Activated CD4-positive, alpha-beta memory T cell treated with anti-CD3 and anti-CD28 coated beads, Interleukin-2, amount 10 ng/mL, durations not matched to agents 7 days and 5 days (primary cell): Measurements from ENCODE around the gene FEM1B. TPM values are rescaled to one million over a fixed set of nuclear protein-coding genes. Genes with fewer than 3 reads are reported as not detected.

ENCODE experiments used
- CTCF ChIA-PET: fragments of 350-600 bp; sonication (Branson Sonifier 250); formaldehyde crosslinking; loops from one replicate; lab custom pipeline; 2021; ENCODE audit warnings: antibody characterized with exemption, inconsistent platforms; lab: Charles Lee
- POLR2A ChIA-PET: fragments of 350-600 bp; sonication (Branson Sonifier 250); formaldehyde crosslinking; loops from one replicate; lab custom pipeline; 2021; ENCODE audit warnings: antibody characterized with exemption; lab: Charles Lee
- DNase-seq: peaks from one replicate; pipeline ENCODE4 v3.0.0-alpha.2; 2020
- H3K27ac Mint-ChIP-seq: one replicate; pipeline ENCODE4 v1.8.0; 2021; ENCODE audit warnings: mild to moderate bottlenecking, mixed read lengths
- H3K27me3 Mint-ChIP-seq: one replicate; pipeline ENCODE4 v1.8.0; 2021; ENCODE audit warnings: mixed read lengths
- H3K36me3 Mint-ChIP-seq: one replicate; pipeline ENCODE4 v1.8.0; 2021; ENCODE audit warnings: low read depth, mixed read lengths
- H3K4me1 Mint-ChIP-seq: one replicate; pipeline ENCODE4 v1.8.0; 2021; ENCODE audit warnings: mixed read lengths
- H3K4me3 Mint-ChIP-seq: one replicate; pipeline ENCODE4 v1.8.0; 2021; ENCODE audit warnings: mild to moderate bottlenecking, mixed read lengths
- H3K9me3 Mint-ChIP-seq: one replicate; pipeline ENCODE4 v1.8.0; 2021; ENCODE audit warnings: mixed read lengths
- total RNA-seq, 2 experiments: library from RNA; stranded (reverse); gene quantifications; one replicate each; pipeline ENCODE4 v1.2.3, GENCODE V29; 2021

The FEM1B gene
- total RNA-seq, 2 experiments from 2014 or later, result 46.9 to 48.8 TPM

GRCh38 chr15:68262514-68263356 lies 14.8 kb upstream of the FEM1B start:
- no peaks in the 10 kb centered on the region for H3K36me3 Mint-ChIP-seq
- H3K9me3 Mint-ChIP-seq, result no peaks in the 10 kb centered on the region
- no peak for DNase-seq
- peaks cover 31% of the 10 kb centered on the region for H3K27me3 Mint-ChIP-seq
- no peak overlapping the region for H3K27ac Mint-ChIP-seq
- H3K4me3 Mint-ChIP-seq, result no peak overlapping the region
- H3K4me1 Mint-ChIP-seq, result no peaks in the 10 kb centered on the region
- ChIA-PET CTCF (interaction anchor here (1.4 to 1.8 kb wide), 2 partner anchors 10 kb away, joined by 7 to 8 read pairs; no protein-coding TSS in a partner anchor), POLR2A (interaction anchor here (1.3 kb wide), 1 partner anchor 14 kb away, joined by 3 read pairs; the partner anchor contains the start of gene FEM1B)

- Mint-ChIP-seq H3K4me3 (no peak overlapping the region), H3K36me3 (no peaks in the 10 kb centered on the region), H3K27me3 (peaks cover 40% of the 10 kb centered on the region), H3K27ac (no peak overlapping the region), H3K9me3 (no peaks in the 10 kb centered on the region), H3K4me1 (no peaks in the 10 kb centered on the region)
- ChIA-PET CTCF (interaction anchor here (1.8 kb wide), 1 partner anchor 11 kb away, joined by 8 read pairs; no protein-coding TSS in a partner anchor), POLR2A (interaction anchor here (1.4 to 1.9 kb wide), 2 partner anchors 13 to 35 kb away, joined by 3 to 6 read pairs; partner anchors contain the start of genes CLN6 and FEM1B)
- no peak for DNase-seq
Measured at GRCh38 chr15:68264282-68264681, 13.3 kb upstream of the FEM1B start.

- Mint-ChIP-seq H3K9me3 (no peaks in the 10 kb centered on the region), H3K36me3 (no peaks in the 10 kb centered on the region), H3K4me1 (no peaks in the 10 kb centered on the region), H3K27me3 (peaks cover 40% of the 10 kb centered on the region), H3K27ac (no peak overlapping the region), H3K4me3 (no peak overlapping the region)
- CTCF ChIA-PET, result interaction anchor here (0.6 kb wide), 1 partner anchor 425 kb away, joined by 3 read pairs; no protein-coding TSS in a partner anchor
- no peak for DNase-seq
- POLR2A ChIA-PET, result interaction anchor here (1.4 to 1.9 kb wide), 2 partner anchors 12 to 36 kb away, joined by 3 to 6 read pairs; partner anchors contain the start of genes CLN6 and FEM1B
Measured at GRCh38 chr15:68265081-68265480, 12.5 kb upstream of the FEM1B start.

- POLR2A ChIA-PET, result interaction anchor here (1.9 kb wide), 1 partner anchor 36 kb away, joined by 6 read pairs; the partner anchor contains the start of gene CLN6
- H3K27ac Mint-ChIP-seq, result no peak overlapping the region
- CTCF ChIA-PET, result no interaction called here
- DNase-seq, result no peak
- H3K27me3 Mint-ChIP-seq, result peaks cover 40% of the 10 kb centered on the region
- H3K9me3 Mint-ChIP-seq, result no peaks in the 10 kb centered on the region
- no peaks in the 10 kb centered on the region for H3K36me3 Mint-ChIP-seq
- H3K4me1 Mint-ChIP-seq, result no peaks in the 10 kb centered on the region
- H3K4me3 Mint-ChIP-seq, result no peak overlapping the region
Measured at GRCh38 chr15:68265674-68266073, 11.9 kb upstream of the FEM1B start.

GRCh38 chr15:68268405-68268804 lies 9.1 kb upstream of the FEM1B start:
- no peak for DNase-seq
- CTCF ChIA-PET, result interaction anchor here (1.3 kb wide), 1 partner anchor 16 kb away, joined by 4 read pairs; no protein-coding TSS in a partner anchor
- Mint-ChIP-seq H3K4me1 (no peaks in the 10 kb centered on the region), H3K27ac (no peak overlapping the region), H3K36me3 (no peaks in the 10 kb centered on the region), H3K9me3 (no peaks in the 10 kb centered on the region), H3K4me3 (no peak overlapping the region), H3K27me3 (peaks cover 31% of the 10 kb centered on the region)
- POLR2A ChIA-PET, result interaction anchor here (0.9 to 1.0 kb wide), 2 partner anchors 9 to 11 kb away, joined by 4 to 5 read pairs; partner anchors contain the start of gene FEM1B

GRCh38 chr15:68271854-68272471 lies 5.6 kb upstream of the FEM1B start:
- no peak overlapping the region for H3K4me3 Mint-ChIP-seq
- H3K27me3 Mint-ChIP-seq, result peaks cover 16% of the 10 kb centered on the region
- CTCF ChIA-PET, result no interaction called here
- H3K4me1 Mint-ChIP-seq, result peaks cover 7% of the 10 kb centered on the region
- H3K36me3 Mint-ChIP-seq, result no peaks in the 10 kb centered on the region
- no peaks in the 10 kb centered on the region for H3K9me3 Mint-ChIP-seq
- H3K27ac Mint-ChIP-seq, result no peak overlapping the region
- POLR2A ChIA-PET, result no interaction called here
- no peak for DNase-seq

GRCh38 chr15:68272721-68273271 lies 4.7 kb upstream of the FEM1B start:
- DNase-seq, result no peak
- H3K9me3 Mint-ChIP-seq, result no peaks in the 10 kb centered on the region
- no peak overlapping the region for H3K27ac Mint-ChIP-seq
- POLR2A ChIA-PET, result no interaction called here
- H3K36me3 Mint-ChIP-seq, result no peaks in the 10 kb centered on the region
- H3K4me3 Mint-ChIP-seq, result no peak overlapping the region
- peaks cover 12% of the 10 kb centered on the region for H3K4me1 Mint-ChIP-seq
- CTCF ChIA-PET, result no interaction called here
- peaks cover 13% of the 10 kb centered on the region for H3K27me3 Mint-ChIP-seq

- ChIA-PET POLR2A (interaction anchor here (5.5 to 7.1 kb wide), 2 partner anchors 18 to 44 kb away, joined by 55 to 95 read pairs; partner anchors contain the start of gene CLN6), CTCF (interaction anchor here (1.2 to 1.5 kb wide), 2 partner anchors 32 kb away, joined by 4 to 7 read pairs; no protein-coding TSS in a partner anchor)
- Mint-ChIP-seq H3K4me3 (no peak overlapping the region), H3K9me3 (no peaks in the 10 kb centered on the region), H3K4me1 (peaks cover 17% of the 10 kb centered on the region), H3K27me3 (peaks cover 2% of the 10 kb centered on the region), H3K27ac (no peak overlapping the region), H3K36me3 (peaks cover 8% of the 10 kb centered on the region)
- no peak for DNase-seq
Measured at GRCh38 chr15:68274201-68274848, 3.2 kb upstream of the FEM1B start.

GRCh38 chr15:68275165-68275746 lies 2.3 kb upstream of the FEM1B start:
- peaks cover 17% of the 10 kb centered on the region for H3K36me3 Mint-ChIP-seq
- H3K4me1 Mint-ChIP-seq, result peaks cover 26% of the 10 kb centered on the region
- H3K27me3 Mint-ChIP-seq, result peaks cover 2% of the 10 kb centered on the region
- no peak overlapping the region for H3K4me3 Mint-ChIP-seq
- ChIA-PET CTCF (interaction anchor here (1.5 kb wide), 1 partner anchor 31 kb away, joined by 4 read pairs; no protein-coding TSS in a partner anchor), POLR2A (interaction anchor here (5.5 to 7.1 kb wide), 2 partner anchors 17 to 45 kb away, joined by 55 to 95 read pairs; partner anchors contain the start of gene CLN6)
- no peak overlapping the region for H3K27ac Mint-ChIP-seq
- no peaks in the 10 kb centered on the region for H3K9me3 Mint-ChIP-seq
- no peak for DNase-seq

- CTCF ChIA-PET, result interaction anchor here (1.1 to 2.0 kb wide), 3 partner anchors 24 to 320 kb away, joined by 3 to 8 read pairs (median 4); no protein-coding TSS in a partner anchor
- H3K27ac Mint-ChIP-seq, result peak overlapping the region; percentile 94
- peaks cover 21% of the 10 kb centered on the region for H3K36me3 Mint-ChIP-seq
- peak overlapping the region; percentile 99 for H3K4me3 Mint-ChIP-seq
- H3K9me3 Mint-ChIP-seq, result no peaks in the 10 kb centered on the region
- POLR2A ChIA-PET, result interaction anchor here (0.7 to 7.1 kb wide), 21 partner anchors 12 to 734 kb away, joined by 3 to 95 read pairs (median 9); partner anchors contain the start of genes CLN6, MAP2K5 and PIAS1
- H3K4me1 Mint-ChIP-seq, result peaks cover 39% of the 10 kb centered on the region
- peaks cover 2% of the 10 kb centered on the region for H3K27me3 Mint-ChIP-seq
- DNase-seq, result no peak
Measured at GRCh38 chr15:68276668-68277067, 877 bp upstream of the FEM1B start.

GRCh38 chr15:68277131-68277602 lies 378 bp upstream of the FEM1B start:
- CTCF ChIA-PET, result interaction anchor here (0.6 to 2.0 kb wide), 6 partner anchors 21 to 320 kb away, joined by 3 to 8 read pairs (median 4); no protein-coding TSS in a partner anchor
- DNase-seq, result no peak
- H3K9me3 Mint-ChIP-seq, result no peaks in the 10 kb centered on the region

More at GRCh38 chr15:68277131-68277602, 378 bp upstream of the FEM1B start:
- peaks cover 26% of the 10 kb centered on the region for H3K36me3 Mint-ChIP-seq
- no peaks in the 10 kb centered on the region for H3K27me3 Mint-ChIP-seq
- H3K27ac Mint-ChIP-seq, result peak overlapping the region; percentile 94
- H3K4me1 Mint-ChIP-seq, result peaks cover 44% of the 10 kb centered on the region
- POLR2A ChIA-PET, result interaction anchor here (0.7 to 7.1 kb wide), 27 partner anchors 9 to 735 kb away, joined by 3 to 95 read pairs (median 5); partner anchors contain the start of genes CLN6, MAP2K5 and PIAS1
- H3K4me3 Mint-ChIP-seq, result peak overlapping the region; percentile 99
